Non-pigmented ciliary epithelial cell (primary cell): Measurements from ENCODE around the gene FBXL17.

Source experiments
- DNase-seq: peaks from one replicate; pipeline ENCODE4 v3.0.0-alpha.2; 2010; ENCODE audit warnings: low read depth

Gene FBXL17

GRCh38 chr5:108084105-108084504 is 297.8 kb downstream of the FBXL17 start:
- no peak for DNase-seq

GRCh38 chr5:108083232-108083631 is 298.7 kb downstream of the FBXL17 start:
- no peak for DNase-seq

- no peak for DNase-seq
These were observed 300.2 kb downstream of the FBXL17 start for GRCh38 chr5:108081707-108082106.

GRCh38 chr5:108079753-108080152 is 302.1 kb downstream of the FBXL17 start:
- DNase-seq: no peak

- DNase-seq: no peak
These were observed 303.0 kb downstream of the FBXL17 start for GRCh38 chr5:108078882-108079281.

GRCh38 chr5:108078345-108078744 is 303.6 kb downstream of the FBXL17 start:
- DNase-seq: no peak

- no peak for DNase-seq
These were observed 307.3 kb downstream of the FBXL17 start for GRCh38 chr5:108074626-108075025.

GRCh38 chr5:108064302-108064701 is 317.6 kb downstream of the FBXL17 start:
- no peak for DNase-seq

GRCh38 chr5:108061941-108062340 is 320.0 kb downstream of the FBXL17 start:
- DNase-seq: no peak

GRCh38 chr5:108060340-108060739 is 321.6 kb downstream of the FBXL17 start:
- DNase-seq: no peak

- no peak for DNase-seq
These were observed 322.6 kb downstream of the FBXL17 start for GRCh38 chr5:108059334-108059733.

GRCh38 chr5:108054349-108054748 is 327.5 kb downstream of the FBXL17 start:
- DNase-seq: no peak

GRCh38 chr5:108046955-108047670 is 334.8 kb downstream of the FBXL17 start:
- no peak for DNase-seq

GRCh38 chr5:108036482-108036881 is 345.4 kb downstream of the FBXL17 start:
- DNase-seq: no peak

GRCh38 chr5:108028883-108029282 is 353.0 kb downstream of the FBXL17 start:
- DNase-seq: no peak

- no peak for DNase-seq
These were observed 353.5 kb downstream of the FBXL17 start for GRCh38 chr5:108028412-108028811.

- DNase-seq: no peak
These were observed 355.9 kb downstream of the FBXL17 start for GRCh38 chr5:108025957-108026356.

GRCh38 chr5:108024986-108025385 is 356.9 kb downstream of the FBXL17 start:
- DNase-seq: no peak

GRCh38 chr5:108016101-108016500 is 365.8 kb downstream of the FBXL17 start:
- DNase-seq: no peak

- DNase-seq: no peak
These were observed 375.1 kb downstream of the FBXL17 start for GRCh38 chr5:108006791-108007190.

GRCh38 chr5:108003178-108003577 is 378.7 kb downstream of the FBXL17 start:
- peak; percentile 37 for DNase-seq

GRCh38 chr5:108001222-108001621 is 380.7 kb downstream of the FBXL17 start:
- no peak for DNase-seq

- DNase-seq: peak; percentile 31
These were observed 384.4 kb downstream of the FBXL17 start for GRCh38 chr5:107997338-107997980.

- DNase-seq: no peak
These were observed 388.6 kb downstream of the FBXL17 start for GRCh38 chr5:107993341-107993740.
